ENCODE measurements around the gene CEP128. TPM values are rescaled to one million over a fixed set of nuclear protein-coding genes. Genes with fewer than 3 reads are reported as not detected.

Gene CEP128
- total and polyA plus RNA-seq, 2 experiments from 2014 or later: 7.6 to 17.6 TPM

GRCh38 chr14:80494769-80495168, 446.8 kb downstream of the CEP128 start:
- no peaks in the 10 kb centered on the region; the same call in 2 of the 3 replicates for H3K9me3 Mint-ChIP-seq
- Histone ChIP-seq H3K9me2 (ENCODE audit: insufficient read depth) (no peaks in the 10 kb centered on the region), H3K4me3 (no peak overlapping the region), H2AFZ (no peak overlapping the region), H3K4me1 (ENCODE audit: insufficient read depth) (peaks cover 10% of the 10 kb centered on the region; the same call in 1 of the 2 replicates), H3K4me2 (no peak overlapping the region), H3K36me3 (ENCODE audit: insufficient read depth) (no peaks in the 10 kb centered on the region), H3K27ac (ENCODE audit: low read depth) (no peak overlapping the region), H3K27me3 (ENCODE audit: insufficient read depth) (no peaks in the 10 kb centered on the region), H3K79me2 (replicated peaks; ENCODE audit: insufficient read depth) (no peaks in the 10 kb centered on the region), H3F3A (replicated peaks; ENCODE audit: low read depth) (no peaks in the 10 kb centered on the region), H4K20me1 (replicated peaks; ENCODE audit: insufficient read depth) (no peaks in the 10 kb centered on the region)
- no peak overlapping the region for H3K4me3 Mint-ChIP-seq
- H3K27me3 Mint-ChIP-seq (ENCODE audit: insufficient read depth, low read depth, poor library complexity): no peaks in the 10 kb centered on the region
- TF ChIP-seq ZNF331 (CRISPR knock-in tag; IDR thresholded peaks at IDR 0.05; ENCODE audit: low read depth) (no peak), EZH2 (IDR thresholded peaks at IDR 0.05; ENCODE audit: low read depth, unreplicated experiment) (no peak), STAT1 (IDR thresholded peaks at IDR 0.05; ENCODE audit: unreplicated experiment) (no peak), ETS1 (IDR thresholded peaks at IDR 0.05) (no peak)
- no peak for DNase-seq (ENCODE audit: low spot score)
- ATAC-seq: no peak
- H3K36me3 Mint-ChIP-seq (ENCODE audit: low read depth): no peaks in the 10 kb centered on the region
- no peak overlapping the region for H3K27ac Mint-ChIP-seq
- H3K4me1 Mint-ChIP-seq: peaks cover 17% of the 10 kb centered on the region; the same call in 2 of the 3 replicates

DNA sequence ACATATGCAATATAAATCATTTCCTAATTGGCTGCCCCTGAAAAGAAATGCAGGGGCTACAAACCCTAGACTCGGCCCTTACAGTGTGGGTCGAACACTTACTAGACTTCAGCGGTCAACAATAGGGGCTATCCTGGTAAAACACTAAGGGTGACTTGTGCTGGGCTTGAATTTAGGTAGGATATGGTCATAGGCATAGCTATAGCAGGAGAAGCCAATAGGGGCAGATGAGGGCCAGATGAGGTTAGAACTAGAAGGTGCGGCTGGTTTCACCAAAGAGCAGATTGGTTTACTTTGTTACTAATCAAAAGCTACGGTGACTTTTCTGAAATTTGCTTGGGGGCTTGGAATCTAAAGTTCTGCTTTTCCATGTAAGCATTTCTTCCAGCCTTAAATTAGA, 447.9 kb downstream of the CEP128 start:
- no peak overlapping the region for H3K4me2 ChIP-seq
- DNase-seq (ENCODE audit: low spot score): peak; percentile 11
- H3K4me1 ChIP-seq (ENCODE audit: insufficient read depth): peaks cover 11% of the 10 kb centered on the region; the same call in 1 of the 2 replicates
- no peaks in the 10 kb centered on the region for H3K27me3 ChIP-seq (ENCODE audit: insufficient read depth)
- H3K79me2 ChIP-seq (replicated peaks; ENCODE audit: insufficient read depth): no peaks in the 10 kb centered on the region
- H3K4me1 Mint-ChIP-seq: peaks cover 21% of the 10 kb centered on the region; the same call in 2 of the 3 replicates
- H3K36me3 ChIP-seq (ENCODE audit: insufficient read depth): no peaks in the 10 kb centered on the region
- H3F3A ChIP-seq (replicated peaks; ENCODE audit: low read depth): no peaks in the 10 kb centered on the region
- no peaks in the 10 kb centered on the region for H3K27me3 Mint-ChIP-seq (ENCODE audit: insufficient read depth, low read depth, poor library complexity)
- peak; percentile 61 for ATAC-seq
- TF ChIP-seq NANOG (IDR thresholded peaks at IDR 0.05; ENCODE audit: borderline replicate concordance): no peak
- no peak overlapping the region for H3K4me3 Mint-ChIP-seq
- H3K9me2 ChIP-seq (ENCODE audit: insufficient read depth): no peaks in the 10 kb centered on the region
- H3K9me3 Mint-ChIP-seq: no peaks in the 10 kb centered on the region; the same call in 2 of the 3 replicates
- no peak overlapping the region for H2AFZ ChIP-seq
- no peak overlapping the region for H3K4me3 ChIP-seq
- no peak overlapping the region for H3K27ac Mint-ChIP-seq
- H3K36me3 Mint-ChIP-seq (ENCODE audit: low read depth): no peaks in the 10 kb centered on the region
- no peak overlapping the region for H3K27ac ChIP-seq (ENCODE audit: low read depth)
- no peaks in the 10 kb centered on the region for H4K20me1 ChIP-seq (replicated peaks; ENCODE audit: insufficient read depth)

DNA sequence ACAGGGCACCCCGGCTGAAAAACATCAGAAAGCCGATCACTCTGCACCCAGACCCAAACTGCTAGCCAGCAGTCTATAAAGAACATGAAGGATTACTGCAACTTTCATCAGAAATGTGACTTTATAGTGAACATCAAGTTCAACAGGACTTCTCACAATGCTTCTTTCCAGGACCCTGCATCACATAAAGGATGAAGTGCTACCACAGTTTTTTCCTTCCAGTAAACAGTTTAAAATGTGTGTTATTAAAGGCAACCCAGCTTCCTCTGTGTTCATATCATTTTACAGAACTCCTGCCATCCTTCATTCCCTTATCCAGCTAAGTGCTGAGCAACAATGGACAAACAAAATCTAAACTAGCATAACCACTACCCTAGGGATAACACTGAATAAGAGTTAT, 449.9 kb downstream of the CEP128 start:
- H3K4me3 Mint-ChIP-seq: no peak overlapping the region
- no peak for ATAC-seq
- TF ChIP-seq EZH2phosphoT487 (IDR thresholded peaks at IDR 0.05; ENCODE audit: unreplicated experiment) (no peak), NANOG (IDR thresholded peaks at IDR 0.05; ENCODE audit: borderline replicate concordance) (no peak), EZH2 (IDR thresholded peaks at IDR 0.05; ENCODE audit: low read depth, unreplicated experiment) (no peak), ZNF462 (CRISPR knock-in tag; IDR thresholded peaks at IDR 0.05) (no peak), ZNF331 (CRISPR knock-in tag; IDR thresholded peaks at IDR 0.05; ENCODE audit: low read depth) (no peak), ETS1 (IDR thresholded peaks at IDR 0.05) (no peak)

More for the DNA sequence above, 449.9 kb downstream of the CEP128 start:
- Histone ChIP-seq H3K79me2 (replicated peaks; ENCODE audit: insufficient read depth) (no peaks in the 10 kb centered on the region), H3K4me2 (peak overlapping the region; percentile 29; the same call in 1 of the 2 replicates), H3K27ac (ENCODE audit: low read depth) (no peak overlapping the region), H4K20me1 (replicated peaks; ENCODE audit: insufficient read depth) (no peaks in the 10 kb centered on the region), H3K36me3 (ENCODE audit: insufficient read depth) (no peaks in the 10 kb centered on the region), H3K9me2 (ENCODE audit: insufficient read depth) (no peaks in the 10 kb centered on the region), H3K4me3 (no peak overlapping the region), H3K27me3 (ENCODE audit: insufficient read depth) (no peaks in the 10 kb centered on the region), H2AFZ (no peak overlapping the region), H3K4me1 (ENCODE audit: insufficient read depth) (peaks cover 11% of the 10 kb centered on the region; the same call in 1 of the 2 replicates), H3F3A (replicated peaks; ENCODE audit: low read depth) (no peaks in the 10 kb centered on the region)
- H3K36me3 Mint-ChIP-seq (ENCODE audit: low read depth): peaks cover 5% of the 10 kb centered on the region; the same call in 1 of the 3 replicates
- DNase-seq (ENCODE audit: low spot score): no peak
- H3K4me1 Mint-ChIP-seq: peaks cover 21% of the 10 kb centered on the region; the same call in 2 of the 3 replicates
- no peaks in the 10 kb centered on the region for H3K27me3 Mint-ChIP-seq (ENCODE audit: insufficient read depth, low read depth, poor library complexity)
- peak overlapping the region; percentile 31; the same call in 1 of the 2 replicates for H3K27ac Mint-ChIP-seq
- H3K9me3 Mint-ChIP-seq: peaks cover 9% of the 10 kb centered on the region; the same call in 2 of the 3 replicates
